GM23248 (cell line): ENCODE results near the gene CDKL5. TPM values are rescaled to one million over a fixed set of nuclear protein-coding genes. Genes with fewer than 3 reads are reported as not detected.

Experiments
- DNase-seq: peaks from one replicate; pipeline ENCODE4 v3.0.0-alpha.2; 2015
- H2AFZ ChIP-seq: fragments of 200-600 bp; sonication (generic); 2 replicates; pipeline ENCODE4 v1.6.1; 2016; ENCODE audit warnings: antibody characterized with exemption
- H3F3A ChIP-seq: fragments of 200-600 bp; sonication (generic); 2 replicates; pipeline ENCODE4 v1.6.1; 2016; ENCODE audit warnings: mild to moderate bottlenecking, antibody characterized with exemption, mixed run types; ENCODE audit not compliant: insufficient read depth
- H3K27ac ChIP-seq: fragments of 200-600 bp; sonication (generic); 2 replicates; pipeline ENCODE4 v1.5.1; 2016; ENCODE audit warnings: mild to moderate bottlenecking
- H3K27me3 ChIP-seq: fragments of 200-600 bp; sonication (generic); replicated peaks from 2 replicates; pipeline ENCODE4 v1.6.1; 2016; ENCODE audit warnings: mild to moderate bottlenecking; ENCODE audit not compliant: insufficient read depth
- H3K36me3 ChIP-seq: fragments of 200-600 bp; sonication (generic); 2 replicates; pipeline ENCODE4 v1.6.1; 2016; ENCODE audit warnings: low read depth, mild to moderate bottlenecking
- H3K4me1 ChIP-seq: fragments of 200-600 bp; sonication (generic); 2 replicates; pipeline ENCODE4 v1.6.1; 2016; ENCODE audit warnings: mild to moderate bottlenecking; ENCODE audit not compliant: insufficient read depth
- H3K4me2 ChIP-seq: fragments of 200-600 bp; sonication (generic); one replicate; pipeline ENCODE4 v1.6.1; 2016; ENCODE audit warnings: mild to moderate bottlenecking; ENCODE audit not compliant: unreplicated experiment
- H3K4me3 ChIP-seq: fragments of 200-600 bp; sonication (generic); 2 replicates; pipeline ENCODE4 v1.5.1; 2016; ENCODE audit warnings: mild to moderate bottlenecking
- H3K79me2 ChIP-seq: fragments of 200-600 bp; sonication (generic); 2 replicates; pipeline ENCODE4 v1.6.1; 2016; ENCODE audit warnings: mild to moderate bottlenecking; ENCODE audit not compliant: insufficient read depth
- H3K9ac ChIP-seq: fragments of 200-600 bp; sonication (generic); 2 replicates; pipeline ENCODE4 v1.6.1; 2016; ENCODE audit warnings: mild to moderate bottlenecking
- H3K9me2 ChIP-seq: fragments of 200-600 bp; sonication (generic); 2 replicates; pipeline ENCODE4 v1.6.1; 2016; ENCODE audit warnings: mixed run types, mild to moderate bottlenecking, moderate library complexity; ENCODE audit not compliant: insufficient read depth
- H3K9me3 ChIP-seq: fragments of 200-600 bp; sonication (generic); one replicate; pipeline ENCODE4 v1.6.1; 2017; ENCODE audit warnings: low read depth
- H4K20me1 ChIP-seq: fragments of 200-600 bp; sonication (generic); 2 replicates; pipeline ENCODE4 v1.6.0; 2016; ENCODE audit not compliant: insufficient read depth
- EZH2 ChIP-seq: fragments of 200-600 bp; sonication (generic); IDR thresholded peaks from 2 replicates; pipeline ENCODE4 v1.6.1; 2018; ENCODE audit warnings: antibody characterized with exemption, mild to moderate bottlenecking; ENCODE audit not compliant: insufficient read depth, poor library complexity, severe bottlenecking
- EZH2phosphoT487 ChIP-seq: fragments of 200-600 bp; sonication (generic); IDR thresholded peaks from 2 replicates; pipeline ENCODE4 v1.6.1; 2018; ENCODE audit warnings: antibody characterized with exemption, moderate library complexity, mild to moderate bottlenecking, low read depth; ENCODE audit not compliant: insufficient read depth
- WGBS, 2 experiments: methylation state at CpG; one replicate each; pipeline ENCODE4 v1.1.6; 2015 to 2017; ENCODE audit warnings: low lambda C conversion rate in 2 of 2, low coverage in 1 of 2; ENCODE audit errors: missing lambda C conversion rate in 2 of 2; 5-methylcytosine and 5-hydroxymethylcytosine counted together
- in situ Hi-C: fragments of 300-500 bp; cut with MboI; formaldehyde crosslinking; loops from 2 replicates; pipeline ENCODE4 v1.15.0; 2020
- polyA plus RNA-seq: library from polyadenylated mRNA; unstranded; fragments of >200 nt; fragmentation: Nextera tagmentation; extraction: Ambion mirVana; gene quantifications from 2 replicates; pipeline ENCODE4 v1.2.1, GENCODE V29; 2016
- total RNA-seq: library from RNA; depleted of rRNA; stranded (reverse); fragments of >200 nt; shearing (Covaris generic); gene quantifications from 2 replicates; pipeline ENCODE4 v1.2.3, GENCODE V29; 2014

Gene CDKL5
- total and polyA plus RNA-seq, 2 experiments from 2014 or later = 2.2 to 3.0 TPM

DNA sequence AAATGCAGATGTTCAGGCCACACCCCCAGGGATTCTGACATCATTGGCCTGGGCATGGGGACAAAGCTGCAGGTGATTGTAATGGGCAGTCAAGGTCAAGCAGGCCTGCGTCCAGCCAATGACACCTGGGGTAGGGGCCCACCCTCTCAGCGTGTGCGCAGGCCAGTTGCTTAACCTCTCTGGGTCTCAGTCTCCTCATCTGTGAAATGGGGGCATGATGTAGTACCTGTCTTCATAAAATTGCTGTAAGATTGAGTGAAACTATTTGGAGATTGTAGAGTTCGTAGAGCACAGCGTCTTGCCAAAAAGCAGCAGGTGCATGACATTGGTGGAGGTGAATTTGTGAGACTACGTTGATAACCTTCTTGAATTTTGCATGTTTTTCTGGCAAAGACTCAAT is 225.3 kb downstream of the CDKL5 start:
- no peak for TF ChIP-seq EZH2
- TF ChIP-seq EZH2phosphoT487 = no peak
- DNase-seq = no peak
- Histone ChIP-seq H3K9me3 (no peaks in the 10 kb centered on the region), H3K36me3 (no peaks in the 10 kb centered on the region), H4K20me1 (no peaks in the 10 kb centered on the region), H3K4me3 (no peak overlapping the region), H3K4me1 (no peaks in the 10 kb centered on the region), H3K9me2 (no peaks in the 10 kb centered on the region), H3F3A (no peaks in the 10 kb centered on the region), H2AFZ (no peak overlapping the region), H3K79me2 (no peaks in the 10 kb centered on the region), H3K4me2 (no peak overlapping the region), H3K27ac (no peak overlapping the region), H3K9ac (no peak overlapping the region), H3K27me3 (no peaks in the 10 kb centered on the region)
- WGBS, 2 experiments = 58 to 84% methylated on average over 5 to 6 of the region's 6 CpGs
- in situ Hi-C loops = no loop called here

DNA sequence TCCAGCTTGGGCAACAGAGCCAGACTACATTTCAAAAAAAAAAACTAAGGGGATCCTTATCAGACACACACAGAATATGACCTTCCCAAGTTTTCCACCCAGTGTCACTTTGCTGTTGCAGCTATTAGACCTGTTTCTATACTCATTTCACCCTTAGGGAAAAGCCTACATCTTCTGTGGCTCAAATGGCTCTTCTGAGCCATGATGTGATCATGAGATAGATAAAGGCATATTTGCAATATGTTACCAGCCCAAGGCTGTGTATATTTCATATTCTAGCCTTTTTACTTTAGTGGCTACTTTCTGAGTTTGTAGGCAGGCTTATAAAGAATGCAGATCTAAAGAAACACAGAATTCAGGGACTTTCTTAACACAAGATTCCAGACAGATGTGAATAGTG is 227.2 kb downstream of the CDKL5 start:
- H3F3A ChIP-seq = no peaks in the 10 kb centered on the region
- in situ Hi-C loops = no loop called here

GRCh38 chrX:18654875-18655836 is 229.7 kb downstream of the CDKL5 start:
- DNase-seq = no peak
- Histone ChIP-seq H3K4me2 (no peak overlapping the region), H3K4me3 (no peak overlapping the region), H3K79me2 (no peaks in the 10 kb centered on the region), H3K36me3 (no peaks in the 10 kb centered on the region), H3K9me2 (no peaks in the 10 kb centered on the region), H4K20me1 (no peaks in the 10 kb centered on the region), H3K9me3 (no peaks in the 10 kb centered on the region), H3K27ac (no peak overlapping the region), H3K9ac (no peak overlapping the region), H3K4me1 (no peaks in the 10 kb centered on the region), H2AFZ (no peak overlapping the region), H3K27me3 (no peaks in the 10 kb centered on the region), H3F3A (no peaks in the 10 kb centered on the region)
- WGBS, 2 experiments = 46 to 48% methylated on average over 5 of the region's 5 CpGs
- no peak for TF ChIP-seq EZH2
- in situ Hi-C loops = no loop called here

More for the DNA sequence above, 227.2 kb downstream of the CDKL5 start:
- H3K9ac ChIP-seq = no peak overlapping the region
- H3K9me3 ChIP-seq = no peaks in the 10 kb centered on the region
- H3K79me2 ChIP-seq = no peaks in the 10 kb centered on the region
- no peaks in the 10 kb centered on the region for H3K36me3 ChIP-seq
- no peaks in the 10 kb centered on the region for H3K4me1 ChIP-seq
- no peak for DNase-seq
- H3K4me3 ChIP-seq = no peak overlapping the region
- H4K20me1 ChIP-seq = no peaks in the 10 kb centered on the region
- H3K4me2 ChIP-seq = no peak overlapping the region
- H3K27me3 ChIP-seq = no peaks in the 10 kb centered on the region
- H2AFZ ChIP-seq = no peak overlapping the region
- TF ChIP-seq EZH2phosphoT487 (no peak), EZH2 (no peak)
- no peaks in the 10 kb centered on the region for H3K9me2 ChIP-seq
- no peak overlapping the region for H3K27ac ChIP-seq

DNA sequence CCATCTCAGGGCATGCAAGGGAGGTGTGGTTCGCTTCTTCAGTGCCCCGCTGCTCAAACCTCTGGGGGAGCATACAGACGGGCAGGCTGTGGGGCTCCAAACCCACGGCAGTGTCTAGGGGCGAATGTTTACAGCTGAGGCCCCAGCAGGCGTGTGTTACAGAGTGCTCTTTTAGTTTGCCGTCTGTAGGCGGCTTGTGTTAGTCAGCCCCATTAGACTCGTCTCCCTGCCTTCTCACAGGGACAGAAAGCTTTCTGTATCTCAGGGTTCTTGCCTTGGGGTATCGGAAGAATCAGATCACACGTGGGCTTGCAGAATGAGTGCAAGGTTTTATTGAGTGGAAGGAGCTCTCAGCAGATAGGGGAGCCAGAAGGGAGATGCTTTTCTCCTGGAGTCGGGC is 235.9 kb downstream of the CDKL5 start:
- WGBS, 2 experiments = 74 to 80% methylated on average over 8 of the region's 12 CpGs
- DNase-seq = no peak
- no peak overlapping the region for H3K4me3 ChIP-seq
- H3K79me2 ChIP-seq = no peaks in the 10 kb centered on the region
- no peak overlapping the region for H3K4me2 ChIP-seq
- H3K9me2 ChIP-seq = no peaks in the 10 kb centered on the region
- H3K27me3 ChIP-seq = no peaks in the 10 kb centered on the region
- TF ChIP-seq EZH2phosphoT487 (no peak), EZH2 (no peak)
- H4K20me1 ChIP-seq = no peaks in the 10 kb centered on the region
- H2AFZ ChIP-seq = no peak overlapping the region
- H3K27ac ChIP-seq = no peak overlapping the region
- in situ Hi-C loops = no loop called here
- H3K4me1 ChIP-seq = no peaks in the 10 kb centered on the region
- no peaks in the 10 kb centered on the region for H3K9me3 ChIP-seq
- no peaks in the 10 kb centered on the region for H3F3A ChIP-seq
- H3K9ac ChIP-seq = no peak overlapping the region
- no peaks in the 10 kb centered on the region for H3K36me3 ChIP-seq
